CD4-positive, alpha-beta memory T cell (primary cell): ENCODE measurements around the gene SUSD4. TPM values are rescaled to one million over a fixed set of nuclear protein-coding genes. Genes with fewer than 3 reads are reported as not detected.
A peak's percentile ranks its signal among the peaks of the same experiment; 100 is the strongest.
"Not testable (repeated sequence)": the region's sequence is repeated elsewhere in the genome, so short reads cannot be mapped to it uniquely, and the experiment has no call there.

ENCODE experiments used
- CTCF ChIA-PET: fragments of 350-600 bp; sonication (Branson Sonifier 250); formaldehyde crosslinking; loops from one replicate; lab custom pipeline; 2021; ENCODE audit warnings: inconsistent platforms; ENCODE audit not compliant: partially characterized antibody; lab: Charles Lee
- POLR2A ChIA-PET: fragments of 350-600 bp; sonication (Branson Sonifier 250); formaldehyde crosslinking; loops from one replicate; lab custom pipeline; 2021; ENCODE audit not compliant: partially characterized antibody; lab: Charles Lee
- DNase-seq, 5 donors: peaks; one replicate each; pipeline versions ENCODE4 v3.0.0 to v3.0.0-alpha.2; 2020 to 2022; ENCODE audit warnings: mixed read lengths in 1 of 5
- H3K27ac ChIP-seq: one replicate; pipeline ENCODE4 v1.7.0; 2013; ENCODE audit warnings: low read depth, low read length
- H3K27me3 ChIP-seq: 2 replicates; pipeline ENCODE4 v1.7.0; 2013; ENCODE audit warnings: mild to moderate bottlenecking, low read length, moderate library complexity; ENCODE audit not compliant: insufficient read depth
- H3K36me3 ChIP-seq: 2 replicates; pipeline ENCODE4 v1.7.0; 2013; ENCODE audit warnings: mild to moderate bottlenecking, low read length, moderate library complexity; ENCODE audit not compliant: insufficient read depth
- H3K4me1 ChIP-seq: 2 replicates; pipeline ENCODE4 v1.7.0; 2013; ENCODE audit warnings: mild to moderate bottlenecking, low read length, moderate library complexity; ENCODE audit not compliant: insufficient read depth
- H3K4me3 ChIP-seq, 2 donors: one replicate each; pipeline ENCODE4 v1.7.0; 2013; ENCODE audit warnings: low read length in 2 of 2, mild to moderate bottlenecking in 1 of 2
- H3K9me3 ChIP-seq, 2 donors: one replicate each; pipeline ENCODE4 v1.7.0; 2013; ENCODE audit warnings: low read length in 2 of 2, control low read depth in 1 of 2; ENCODE audit not compliant: control insufficient read depth in 1 of 2
- H3K27ac Mint-ChIP-seq, 7 donors: one replicate each; pipeline ENCODE4 v1.8.0; 2020 to 2021; ENCODE audit warnings: mixed read lengths in 7 of 7, mild to moderate bottlenecking in 6 of 7, inconsistent platforms in 3 of 7, moderate library complexity in 3 of 7
- H3K27me3 Mint-ChIP-seq, 2 donors: one replicate each; pipeline ENCODE4 v1.8.0; 2020 to 2021; ENCODE audit warnings: mixed read lengths in 2 of 2
- H3K36me3 Mint-ChIP-seq, 2 donors: one replicate each; pipeline ENCODE4 v1.8.0; 2020 to 2021; ENCODE audit warnings: mixed read lengths in 2 of 2, inconsistent platforms in 1 of 2, mild to moderate bottlenecking in 1 of 2
- H3K4me1 Mint-ChIP-seq, 4 donors: one replicate each; pipeline ENCODE4 v1.8.0; 2020 to 2021; ENCODE audit warnings: mixed read lengths in 4 of 4, mild to moderate bottlenecking in 1 of 4
- H3K4me3 Mint-ChIP-seq, 8 donors: one replicate each; pipeline ENCODE4 v1.8.0; 2020 to 2021; ENCODE audit warnings: mixed read lengths in 8 of 8, mild to moderate bottlenecking in 7 of 8, moderate library complexity in 6 of 8, inconsistent platforms in 3 of 8
- H3K9me3 Mint-ChIP-seq, 8 donors: one replicate each; pipeline ENCODE4 v1.8.0; 2020 to 2021; ENCODE audit warnings: mixed read lengths in 8 of 8, mild to moderate bottlenecking in 5 of 8, inconsistent platforms in 3 of 8, moderate library complexity in 1 of 8
- intact Hi-C: fragments of 100-400 bp; cut with micrococcal nuclease; formaldehyde crosslinking; loops from one replicate; pipeline ENCODE4 v1.15.1; 2023
- polyA plus RNA-seq, 2 donors: library from polyadenylated mRNA; unstranded; fragments of 300-500 nt; fragmentation: Illumina TruSeq; gene quantifications; one replicate each; pipeline ENCODE4 v1.2.3, GENCODE V29; 2021
- total RNA-seq, 2 experiments: library from RNA; stranded (reverse); gene quantifications; one replicate each; pipeline ENCODE4 v1.2.3, GENCODE V29; 2021

SUSD4 gene
- total and polyA plus RNA-seq, 4 experiments from 2014 or later: 2.9 to 18.5 (median 6.2) TPM

- ChIA-PET POLR2A (no interaction called here), CTCF (no interaction called here)
- no peak overlapping the region for H3K4me3 ChIP-seq
- no peaks in the 10 kb centered on the region for H3K36me3 ChIP-seq
- H3K27me3 ChIP-seq: no peaks in the 10 kb centered on the region
- no peak for DNase-seq
- Mint-ChIP-seq H3K27me3 (no peaks in the 10 kb centered on the region), H3K27ac (peak overlapping the region in 1 of 7 donors; percentile 34), H3K4me1 (no peaks in the 10 kb centered on the region), H3K4me3 (no peak overlapping the region), H3K36me3 (peaks cover 1 to 5% of the 10 kb centered on the region in 2 donors), H3K9me3 (no peaks in the 10 kb centered on the region)
- H3K27ac ChIP-seq: no peak overlapping the region
- intact Hi-C loops: no loop called here
- no peaks in the 10 kb centered on the region for H3K9me3 ChIP-seq
- no peaks in the 10 kb centered on the region for H3K4me1 ChIP-seq
Observed at GRCh38 chr1:223258751-223259198, 105.2 kb downstream of the SUSD4 start.

DNA sequence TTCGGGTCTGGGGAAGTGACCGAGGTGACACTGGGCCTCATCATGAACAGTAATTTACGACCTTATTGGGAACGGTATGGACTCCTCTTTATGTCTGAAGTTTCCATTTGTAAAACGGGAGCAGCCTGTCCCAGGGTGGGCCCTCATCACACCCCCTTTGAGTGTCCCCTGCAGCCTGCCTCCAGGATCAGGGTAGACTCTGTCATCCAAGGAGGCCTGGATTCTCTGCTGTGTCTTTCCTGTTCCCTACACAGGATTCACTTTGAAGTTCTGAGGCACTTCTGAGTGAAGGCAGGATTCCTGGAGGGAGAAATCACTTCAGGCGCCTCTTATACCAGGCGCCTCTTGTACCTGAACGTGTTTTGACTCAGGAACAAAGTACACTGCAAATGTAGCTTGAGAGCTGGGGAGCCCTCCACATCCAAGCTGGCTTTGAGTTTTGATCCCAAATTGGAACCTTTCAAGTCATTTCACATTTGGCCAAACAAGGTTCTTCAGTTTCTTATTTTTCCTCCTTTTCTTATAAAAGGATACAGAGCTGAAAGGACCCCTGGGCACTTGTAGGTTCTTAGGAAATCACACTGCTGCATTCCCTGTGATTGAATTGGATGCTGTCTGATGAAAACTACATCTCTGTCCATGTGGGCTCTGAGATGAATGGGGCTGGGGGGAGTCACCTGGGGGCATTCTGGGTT is 106.0 kb downstream of the SUSD4 start:
- CTCF ChIA-PET: no interaction called here

DNA sequence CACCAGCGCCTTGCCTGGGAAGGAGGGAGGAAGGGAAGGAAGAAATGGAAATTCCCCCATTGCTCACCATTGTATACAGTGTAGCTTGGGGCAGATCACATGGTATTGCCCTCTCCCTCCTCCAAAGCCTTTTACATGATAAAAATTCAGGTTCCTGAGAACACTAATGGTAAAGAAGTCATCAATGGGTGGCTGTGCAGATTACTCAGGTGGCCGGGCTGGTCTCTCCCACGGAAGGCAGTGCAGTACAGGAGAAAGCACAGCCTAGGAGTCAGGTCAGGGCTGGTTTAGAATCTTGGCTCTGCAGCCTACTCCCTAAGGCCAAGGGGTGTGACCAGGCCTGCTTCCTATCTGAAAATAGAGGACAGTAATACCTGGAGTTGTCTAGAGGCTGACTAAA is 107.9 kb downstream of the SUSD4 start:
- H3K36me3 Mint-ChIP-seq: peaks cover 1 to 5% of the 10 kb centered on the region in 2 donors
- H3K4me1 Mint-ChIP-seq: no peaks in the 10 kb centered on the region
- intact Hi-C loops: no loop called here
- Histone ChIP-seq H3K27me3 (no peaks in the 10 kb centered on the region), H3K36me3 (no peaks in the 10 kb centered on the region), H3K4me1 (no peaks in the 10 kb centered on the region), H3K4me3 (no peak overlapping the region), H3K27ac (no peak overlapping the region), H3K9me3 (no peaks in the 10 kb centered on the region)
- H3K9me3 Mint-ChIP-seq: no peaks in the 10 kb centered on the region
- ChIA-PET POLR2A (no interaction called here), CTCF (no interaction called here)
- no peak overlapping the region for H3K4me3 Mint-ChIP-seq
- DNase-seq: no peak
- no peak overlapping the region for H3K27ac Mint-ChIP-seq
- H3K27me3 Mint-ChIP-seq: no peaks in the 10 kb centered on the region

More for the DNA sequence above, 106.0 kb downstream of the SUSD4 start:
- Mint-ChIP-seq H3K27ac (no peak overlapping the region), H3K36me3 (peaks cover 1 to 5% of the 10 kb centered on the region in 2 donors), H3K9me3 (no peaks in the 10 kb centered on the region), H3K27me3 (no peaks in the 10 kb centered on the region), H3K4me3 (no peak overlapping the region), H3K4me1 (no peaks in the 10 kb centered on the region)
- no peaks in the 10 kb centered on the region for H3K36me3 ChIP-seq
- H3K27me3 ChIP-seq: no peaks in the 10 kb centered on the region
- no peak overlapping the region for H3K27ac ChIP-seq
- POLR2A ChIA-PET: no interaction called here
- no peak for DNase-seq
- H3K4me1 ChIP-seq: no peaks in the 10 kb centered on the region
- intact Hi-C loops: no loop called here
- H3K9me3 ChIP-seq: no peaks in the 10 kb centered on the region
- H3K4me3 ChIP-seq: no peak overlapping the region

DNA sequence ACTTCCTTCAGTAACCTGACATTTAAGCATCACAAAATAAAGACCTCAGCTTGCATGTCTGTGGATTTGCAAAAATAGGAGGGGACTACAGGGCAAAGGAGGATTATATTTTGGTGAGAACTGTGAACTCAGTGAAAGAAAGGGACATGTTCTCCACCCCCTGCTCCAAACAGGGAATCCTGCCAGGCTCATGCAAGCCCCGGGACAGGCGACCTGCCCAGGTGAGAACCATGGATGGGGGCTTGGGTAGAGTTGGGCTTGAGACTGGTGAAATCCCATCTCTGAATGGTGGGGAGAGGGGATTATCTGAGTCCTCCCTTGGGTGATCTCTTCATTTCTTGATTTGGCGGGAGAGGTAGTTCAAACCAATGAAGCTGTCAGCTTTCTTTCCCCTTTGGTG is 110.1 kb downstream of the SUSD4 start:
- H3K9me3 ChIP-seq: no peaks in the 10 kb centered on the region
- H3K4me3 ChIP-seq: no peak overlapping the region
- Mint-ChIP-seq H3K27me3 (no peaks in the 10 kb centered on the region), H3K4me1 (peaks cover 5 to 14% (median 9%) of the 10 kb centered on the region in 4 donors), H3K36me3 (peaks cover 1 to 5% of the 10 kb centered on the region in 2 donors), H3K4me3 (no peak overlapping the region), H3K27ac (no peak overlapping the region), H3K9me3 (no peaks in the 10 kb centered on the region)
- no peaks in the 10 kb centered on the region for H3K27me3 ChIP-seq
- peaks cover 12% of the 10 kb centered on the region for H3K4me1 ChIP-seq
- ChIA-PET CTCF (interaction anchor here (0.8 kb wide), 1 partner anchor 120 kb away, joined by 4 read pairs; no protein-coding TSS in a partner anchor), POLR2A (no interaction called here)
- H3K36me3 ChIP-seq: no peaks in the 10 kb centered on the region
- DNase-seq: no peak
- H3K27ac ChIP-seq: no peak overlapping the region
- intact Hi-C loops: no loop called here

- peaks cover 27% of the 10 kb centered on the region for H3K4me1 ChIP-seq
- H3K36me3 Mint-ChIP-seq, H3K4me3 Mint-ChIP-seq, H3K27me3 Mint-ChIP-seq, CTCF ChIA-PET, H3K27me3 ChIP-seq, H3K9me3 Mint-ChIP-seq, H3K36me3 ChIP-seq, intact Hi-C loops, POLR2A ChIA-PET, H3K9me3 ChIP-seq, DNase-seq, H3K4me3 ChIP-seq, H3K27ac ChIP-seq: not testable (repeated sequence)
- H3K4me1 Mint-ChIP-seq: peaks cover 14 to 27% (median 20%) of the 10 kb centered on the region in 4 donors
- peak overlapping the region in 2 of 7 donors; percentile 11 to 18 for H3K27ac Mint-ChIP-seq
Observed at GRCh38 chr1:223251387-223251786, 112.6 kb downstream of the SUSD4 start.

DNA sequence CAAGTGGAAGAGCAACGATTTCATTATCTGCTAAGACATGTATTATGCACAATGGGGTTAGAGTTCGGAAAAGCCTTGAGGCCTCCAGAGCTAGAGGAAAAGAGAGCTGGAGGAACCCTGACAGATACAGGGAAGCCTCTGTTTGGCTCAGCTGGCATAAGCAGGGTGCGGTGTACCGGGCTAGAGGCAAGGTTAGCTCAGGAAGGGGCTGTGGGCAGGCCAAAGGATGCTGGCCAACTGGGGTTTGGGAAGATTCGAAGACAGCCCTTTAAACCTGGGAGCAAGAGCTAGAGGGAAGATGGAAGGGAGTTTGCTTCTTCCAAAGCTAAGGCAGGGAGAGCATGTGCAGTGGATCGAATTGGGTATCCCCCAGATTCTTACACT is 113.4 kb downstream of the SUSD4 start:
- H3K9me3 Mint-ChIP-seq: no peaks in the 10 kb centered on the region
- H3K27me3 Mint-ChIP-seq: peaks cover 0 to 5% of the 10 kb centered on the region in 2 donors
- no peaks in the 10 kb centered on the region for H3K9me3 ChIP-seq
- ChIA-PET CTCF (interaction anchor here (0.8 to 1.5 kb wide), 2 partner anchors 21 to 117 kb away, joined by 3 to 5 read pairs; no protein-coding TSS in a partner anchor), POLR2A (interaction anchor here (0.7 kb wide), 1 partner anchor 106 kb away, joined by 4 read pairs; no protein-coding TSS in a partner anchor)
- H3K36me3 ChIP-seq: no peaks in the 10 kb centered on the region
- H3K27ac ChIP-seq: no peak overlapping the region
- peaks cover 27% of the 10 kb centered on the region for H3K4me1 ChIP-seq
- no peak overlapping the region for H3K4me3 Mint-ChIP-seq
- no peaks in the 10 kb centered on the region for H3K27me3 ChIP-seq
- DNase-seq: no peak
- H3K27ac Mint-ChIP-seq: peak overlapping the region in 1 of 7 donors; percentile 54
- intact Hi-C loops: no loop called here
- H3K4me1 Mint-ChIP-seq: peaks cover 14 to 27% (median 22%) of the 10 kb centered on the region in 4 donors
- H3K4me3 ChIP-seq: no peak overlapping the region
- peaks cover 0 to 4% of the 10 kb centered on the region in 2 donors for H3K36me3 Mint-ChIP-seq

DNA sequence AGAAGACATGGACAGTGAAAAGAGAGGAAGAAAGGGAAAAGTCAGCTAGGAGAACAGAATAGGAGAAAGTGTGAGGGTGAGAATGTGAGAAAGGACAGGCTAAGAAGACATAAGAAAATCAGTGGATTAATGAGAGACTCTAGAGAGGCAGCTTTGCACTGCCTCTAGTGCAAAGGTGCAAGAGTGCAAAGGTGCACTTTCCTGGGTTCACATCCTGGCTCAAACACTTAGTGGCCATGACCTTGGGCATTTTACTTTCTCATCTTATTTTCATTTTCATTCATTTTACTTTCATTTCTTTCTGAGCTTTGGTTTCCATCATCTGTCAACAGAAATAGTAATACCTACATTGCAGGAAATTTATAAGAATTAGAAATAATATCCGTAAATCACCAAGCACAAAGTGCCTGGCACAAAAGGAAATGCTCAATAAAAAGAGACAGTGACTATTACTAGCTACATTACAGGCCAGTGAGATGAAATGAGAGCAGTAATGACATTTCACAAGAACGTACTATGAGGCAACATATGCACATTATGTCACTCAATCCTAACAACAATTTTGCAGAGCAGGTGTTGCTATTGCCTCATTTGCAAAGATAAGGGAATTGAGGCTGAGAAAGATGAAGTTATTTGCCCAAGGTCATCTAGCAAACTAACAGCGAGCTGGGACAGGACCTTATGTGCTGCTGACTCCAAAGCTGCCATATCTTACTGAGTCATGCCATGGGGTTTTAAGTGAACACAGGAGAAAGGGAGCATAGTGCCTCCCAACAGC is 113.9 kb downstream of the SUSD4 start:
- Histone ChIP-seq H3K4me1 (peaks cover 27% of the 10 kb centered on the region), H3K27me3 (no peaks in the 10 kb centered on the region), H3K27ac (no peak overlapping the region), H3K9me3 (no peaks in the 10 kb centered on the region), H3K36me3 (no peaks in the 10 kb centered on the region), H3K4me3 (no peak overlapping the region)
- Mint-ChIP-seq H3K4me1 (peaks cover 16 to 32% (median 24%) of the 10 kb centered on the region in 4 donors), H3K36me3 (peaks cover 0 to 4% of the 10 kb centered on the region in 2 donors), H3K9me3 (no peaks in the 10 kb centered on the region), H3K27ac (peak overlapping the region in 5 of 7 donors; percentile 25 to 81 (median 54)), H3K27me3 (peaks cover 2 to 5% of the 10 kb centered on the region in 2 donors), H3K4me3 (peak overlapping the region in 2 of 8 donors; percentile 9 to 50)
- intact Hi-C loops: loop anchor here (2.0 to 5.0 kb wide), 2 partner anchors 19 to 112 kb away; partner anchors contain the start of gene SUSD4
- ChIA-PET POLR2A (interaction anchor here (0.7 kb wide), 1 partner anchor 106 kb away, joined by 4 read pairs; no protein-coding TSS in a partner anchor), CTCF (interaction anchor here (0.8 to 1.5 kb wide), 2 partner anchors 20 to 116 kb away, joined by 3 to 5 read pairs; no protein-coding TSS in a partner anchor)
- no peak for DNase-seq
